DND-41 (cell line): ENCODE data around the gene KLF13.

Experiments used
- EZH2 ChIP-seq: IDR thresholded peaks from 3 replicates; pipeline ENCODE4 v1.6.1; 2012; ENCODE audit warnings: borderline replicate concordance, low read depth, mild to moderate bottlenecking, moderate library complexity, low read length, inconsistent platforms; ENCODE audit not compliant: severe bottlenecking
- TF ChIP-seq, protein P1 (sequence below): IDR thresholded peaks from 2 replicates; pipeline ENCODE4 v1.5.1; 2012; ENCODE audit warnings: borderline replicate concordance, low read length, moderate library complexity, mild to moderate bottlenecking; ENCODE audit not compliant: poor library complexity, severe bottlenecking; ENCODE audit errors: extremely low read depth

DNA sequence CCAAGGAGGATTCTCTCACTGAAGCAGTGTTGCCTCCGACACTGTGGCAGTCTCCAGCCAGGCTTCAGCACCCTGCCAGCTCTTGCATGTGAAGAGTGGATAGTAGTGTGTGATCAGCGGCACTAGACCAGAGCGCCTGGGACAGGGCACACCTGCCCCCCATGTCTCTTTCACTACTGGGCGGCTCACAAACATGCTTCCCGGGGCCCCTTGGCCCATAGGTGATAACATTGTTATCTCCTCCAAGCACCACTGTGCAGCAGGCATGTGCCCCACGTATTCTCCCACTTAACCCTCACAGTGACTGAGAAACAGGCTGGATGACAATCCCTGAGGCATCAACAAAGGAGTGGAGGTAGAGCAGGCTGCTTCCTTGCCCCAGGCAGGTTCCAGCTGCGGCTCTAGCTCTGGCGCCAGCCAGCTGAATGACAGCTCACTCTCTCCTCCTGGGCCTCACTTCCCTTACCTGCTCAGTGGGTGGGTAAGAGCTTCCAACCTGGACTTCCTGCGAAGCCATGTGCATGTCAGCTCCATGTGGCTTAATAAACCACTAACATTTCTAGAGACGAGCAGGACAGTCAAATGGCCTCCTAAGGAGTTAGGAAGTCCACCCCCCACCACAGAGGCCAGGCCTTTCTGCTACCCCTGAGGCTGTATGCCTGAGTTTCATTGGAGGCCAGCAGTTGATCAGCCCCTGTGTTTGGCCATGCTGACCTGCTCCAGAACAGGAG lies 37.8 kb downstream of the KLF13 start:
- TF ChIP-seq, protein P1, sequence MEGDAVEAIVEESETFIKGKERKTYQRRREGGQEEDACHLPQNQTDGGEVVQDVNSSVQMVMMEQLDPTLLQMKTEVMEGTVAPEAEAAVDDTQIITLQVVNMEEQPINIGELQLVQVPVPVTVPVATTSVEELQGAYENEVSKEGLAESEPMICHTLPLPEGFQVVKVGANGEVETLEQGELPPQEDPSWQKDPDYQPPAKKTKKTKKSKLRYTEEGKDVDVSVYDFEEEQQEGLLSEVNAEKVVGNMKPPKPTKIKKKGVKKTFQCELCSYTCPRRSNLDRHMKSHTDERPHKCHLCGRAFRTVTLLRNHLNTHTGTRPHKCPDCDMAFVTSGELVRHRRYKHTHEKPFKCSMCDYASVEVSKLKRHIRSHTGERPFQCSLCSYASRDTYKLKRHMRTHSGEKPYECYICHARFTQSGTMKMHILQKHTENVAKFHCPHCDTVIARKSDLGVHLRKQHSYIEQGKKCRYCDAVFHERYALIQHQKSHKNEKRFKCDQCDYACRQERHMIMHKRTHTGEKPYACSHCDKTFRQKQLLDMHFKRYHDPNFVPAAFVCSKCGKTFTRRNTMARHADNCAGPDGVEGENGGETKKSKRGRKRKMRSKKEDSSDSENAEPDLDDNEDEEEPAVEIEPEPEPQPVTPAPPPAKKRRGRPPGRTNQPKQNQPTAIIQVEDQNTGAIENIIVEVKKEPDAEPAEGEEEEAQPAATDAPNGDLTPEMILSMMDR, result no peak
- TF ChIP-seq EZH2, result no peak
